Measurements from ENCODE around the gene MYT1. TPM values are rescaled to one million over a fixed set of nuclear protein-coding genes. Genes with fewer than 3 reads are reported as not detected.
A peak's percentile ranks its signal among the peaks of the same experiment; 100 is the strongest.
"Not testable (repeated sequence)": the region's sequence is repeated elsewhere in the genome, so short reads cannot be mapped to it uniquely, and the experiment has no call there.

The MYT1 gene
- total RNA-seq, result under 1 TPM; 0.12 to 0.76 (median 0.14) TPM
- long read RNA-seq, donor 1, result 0 reads
- long read RNA-seq, donor 2, result 0 reads

GRCh38 chr20:64164123-64164836, at the start of gene MYT1:
TSS of gene MYT1 (plus strand) at chr20:64164452. CDS start at chr20:64198862, 34,410 bp downstream.
- TF ChIP-seq CTCF (IDR thresholded peaks at IDR 0.05), result no peak
- no peak for ATAC-seq
- H3K4me3 ChIP-seq, result no peak within 1 kb of the TSS

GRCh38 chr20:64115171-64115911, 48.9 kb upstream of the MYT1 start:
- intact Hi-C loops (cut with DNase I, micrococcal nuclease), result no loop called here

More at GRCh38 chr20:64164123-64164836, at the start of gene MYT1:
- H3K4me1 ChIP-seq (ENCODE audit: low read depth), result no peaks in the 10 kb centered on the region
- no peaks in the 10 kb centered on the region for H3K9me3 ChIP-seq
- intact Hi-C loops (cut with DNase I, micrococcal nuclease), result no loop called here
- DNase-seq, result peak in 1 of 3 donors; percentile 7
- no peaks in the 10 kb centered on the region for H3K36me3 ChIP-seq (ENCODE audit: low read depth)

GRCh38 chr20:64116016-64116415, 48.2 kb upstream of the MYT1 start:
- Histone ChIP-seq H3K9me3 (no peaks in the 10 kb centered on the region), H3K4me1 (ENCODE audit: low read depth) (no peaks in the 10 kb centered on the region), H3K4me3 (no peak overlapping the region), H3K36me3 (ENCODE audit: low read depth) (no peaks in the 10 kb centered on the region)
- DNase-seq (no peak), ATAC-seq (no peak)
- TF ChIP-seq CTCF (IDR thresholded peaks at IDR 0.05), result no peak
- intact Hi-C loops (cut with DNase I, micrococcal nuclease), result no loop called here

More at GRCh38 chr20:64115171-64115911, 48.9 kb upstream of the MYT1 start:
- Histone ChIP-seq H3K36me3 (ENCODE audit: low read depth) (no peaks in the 10 kb centered on the region), H3K4me3 (no peak overlapping the region), H3K9me3 (no peaks in the 10 kb centered on the region), H3K4me1 (ENCODE audit: low read depth) (no peaks in the 10 kb centered on the region)
- ATAC-seq (no peak), DNase-seq (no peak)
- no peak for TF ChIP-seq CTCF (IDR thresholded peaks at IDR 0.05)

GRCh38 chr20:64116541-64117431, 47.5 kb upstream of the MYT1 start:
- Histone ChIP-seq H3K36me3 (ENCODE audit: low read depth) (no peaks in the 10 kb centered on the region), H3K4me1 (ENCODE audit: low read depth) (no peaks in the 10 kb centered on the region), H3K4me3 (no peak overlapping the region), H3K9me3 (no peaks in the 10 kb centered on the region)
- no peak for ATAC-seq
- no peak for DNase-seq
- no peak for TF ChIP-seq CTCF (IDR thresholded peaks at IDR 0.05)
- intact Hi-C loops (cut with DNase I, micrococcal nuclease), result no loop called here

- H3K36me3 ChIP-seq (ENCODE audit: low read depth); H3K9me3 ChIP-seq; DNase-seq; H3K4me1 ChIP-seq (ENCODE audit: low read depth); intact Hi-C loops (cut with DNase I, micrococcal nuclease); H3K4me3 ChIP-seq; ATAC-seq: not testable (repeated sequence)
These were observed 46.8 kb upstream of the MYT1 start for GRCh38 chr20:64117432-64117777.
